KMS-11 (cell line): ENCODE data around the gene SLC13A5.

Experiments
- H2AFZ ChIP-seq: fragments of 200-600 bp; sonication (generic); 2 replicates; pipeline ENCODE4 v1.6.1; 2016; ENCODE audit warnings: antibody characterized with exemption, mixed run types, low read depth
- H3K27ac ChIP-seq: fragments of 200-600 bp; sonication (generic); 2 replicates; pipeline ENCODE4 v1.6.1; 2016; ENCODE audit warnings: mild to moderate bottlenecking, mixed run types
- H3K27me3 ChIP-seq: fragments of 200-600 bp; sonication (generic); 2 replicates; pipeline ENCODE4 v1.6.1; 2017; ENCODE audit warnings: mild to moderate bottlenecking, low read depth, mixed run types, moderate library complexity; ENCODE audit not compliant: insufficient read depth
- H3K36me3 ChIP-seq: fragments of 200-600 bp; sonication (generic); 2 replicates; pipeline ENCODE4 v1.6.1; 2017; ENCODE audit warnings: mild to moderate bottlenecking, mixed run types; ENCODE audit not compliant: insufficient read depth
- H3K4me1 ChIP-seq: fragments of 200-600 bp; sonication (generic); 2 replicates; pipeline ENCODE4 v1.6.1; 2016; ENCODE audit warnings: mild to moderate bottlenecking, low read depth, mixed run types; ENCODE audit not compliant: poor library complexity, severe bottlenecking
- H3K4me2 ChIP-seq: fragments of 200-600 bp; sonication (generic); 2 replicates; pipeline ENCODE4 v1.7.0; 2016; ENCODE audit warnings: mild to moderate bottlenecking, mixed run types
- H3K4me3 ChIP-seq: fragments of 200-600 bp; sonication (generic); IDR thresholded peaks from 2 replicates; pipeline ENCODE4 v1.6.1; 2017; ENCODE audit warnings: low read depth, low read length, mixed read lengths; ENCODE audit not compliant: insufficient read depth
- H3K79me2 ChIP-seq: fragments of 200-600 bp; sonication (generic); 2 replicates; pipeline ENCODE4 v1.6.1; 2016; ENCODE audit warnings: low read depth, mixed run types; ENCODE audit not compliant: insufficient read depth
- H3K9ac ChIP-seq: fragments of 200-600 bp; sonication (generic); 2 replicates; pipeline ENCODE4 v1.6.1; 2016; ENCODE audit warnings: mild to moderate bottlenecking, mixed run types
- H4K20me1 ChIP-seq: fragments of 200-600 bp; sonication (generic); 2 replicates; pipeline ENCODE4 v1.6.1; 2016; ENCODE audit warnings: mild to moderate bottlenecking, mixed run types; ENCODE audit not compliant: insufficient read depth
- TF ChIP-seq, protein P1 (sequence below): fragments of 200-600 bp; sonication (generic); conservative IDR thresholded peaks from 2 replicates; pipeline ENCODE4 v1.6.1; 2017; ENCODE audit warnings: low read depth, mild to moderate bottlenecking, antibody characterized with exemption, low read length, moderate library complexity, mixed read lengths

The SLC13A5 gene

GRCh38 chr17:6690641-6691040 is 22.5 kb downstream of the SLC13A5 start:
- no peaks in the 10 kb centered on the region for H3K27me3 ChIP-seq
- no peaks in the 10 kb centered on the region for H3K36me3 ChIP-seq
- H3K27ac ChIP-seq = no peak overlapping the region
- H2AFZ ChIP-seq = no peak overlapping the region
- no peaks in the 10 kb centered on the region for H3K4me1 ChIP-seq
- TF ChIP-seq, protein P1, sequence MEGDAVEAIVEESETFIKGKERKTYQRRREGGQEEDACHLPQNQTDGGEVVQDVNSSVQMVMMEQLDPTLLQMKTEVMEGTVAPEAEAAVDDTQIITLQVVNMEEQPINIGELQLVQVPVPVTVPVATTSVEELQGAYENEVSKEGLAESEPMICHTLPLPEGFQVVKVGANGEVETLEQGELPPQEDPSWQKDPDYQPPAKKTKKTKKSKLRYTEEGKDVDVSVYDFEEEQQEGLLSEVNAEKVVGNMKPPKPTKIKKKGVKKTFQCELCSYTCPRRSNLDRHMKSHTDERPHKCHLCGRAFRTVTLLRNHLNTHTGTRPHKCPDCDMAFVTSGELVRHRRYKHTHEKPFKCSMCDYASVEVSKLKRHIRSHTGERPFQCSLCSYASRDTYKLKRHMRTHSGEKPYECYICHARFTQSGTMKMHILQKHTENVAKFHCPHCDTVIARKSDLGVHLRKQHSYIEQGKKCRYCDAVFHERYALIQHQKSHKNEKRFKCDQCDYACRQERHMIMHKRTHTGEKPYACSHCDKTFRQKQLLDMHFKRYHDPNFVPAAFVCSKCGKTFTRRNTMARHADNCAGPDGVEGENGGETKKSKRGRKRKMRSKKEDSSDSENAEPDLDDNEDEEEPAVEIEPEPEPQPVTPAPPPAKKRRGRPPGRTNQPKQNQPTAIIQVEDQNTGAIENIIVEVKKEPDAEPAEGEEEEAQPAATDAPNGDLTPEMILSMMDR = no peak
- H3K4me2 ChIP-seq = no peak overlapping the region
- no peak overlapping the region for H3K9ac ChIP-seq
- H4K20me1 ChIP-seq = no peaks in the 10 kb centered on the region
- no peaks in the 10 kb centered on the region for H3K79me2 ChIP-seq
- H3K4me3 ChIP-seq = no peak overlapping the region

GRCh38 chr17:6688944-6689343 is 24.2 kb downstream of the SLC13A5 start:
- H3K4me1 ChIP-seq = no peaks in the 10 kb centered on the region
- TF ChIP-seq, protein P1 = no peak

DNA sequence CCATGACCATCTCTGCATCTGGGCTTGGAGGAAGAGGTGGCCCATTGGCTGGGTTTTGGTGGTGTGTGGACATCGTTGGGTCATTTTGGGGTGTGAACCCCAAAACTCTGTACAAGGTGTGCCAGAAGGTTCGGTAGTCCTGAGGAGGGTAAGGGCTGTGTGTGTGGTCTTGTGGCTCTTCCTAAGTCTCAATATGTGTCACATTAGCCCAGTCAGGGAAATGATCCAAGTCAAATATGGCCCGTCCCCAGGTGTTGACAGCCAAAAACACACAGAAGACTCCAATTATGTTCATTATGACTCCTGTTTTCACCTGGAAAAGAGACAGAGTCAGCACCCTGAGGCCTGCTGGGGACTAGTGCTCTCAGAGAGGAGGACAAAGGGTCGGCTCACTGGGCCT is 27.1 kb downstream of the SLC13A5 start:
- Histone ChIP-seq H2AFZ (no peak overlapping the region), H3K27me3 (no peaks in the 10 kb centered on the region), H3K9ac (no peak overlapping the region), H4K20me1 (no peaks in the 10 kb centered on the region), H3K4me1 (no peaks in the 10 kb centered on the region), H3K27ac (no peak overlapping the region), H3K79me2 (no peaks in the 10 kb centered on the region), H3K4me2 (no peak overlapping the region), H3K4me3 (no peak overlapping the region), H3K36me3 (no peaks in the 10 kb centered on the region)
- TF ChIP-seq, protein P1 = no peak

More at GRCh38 chr17:6688944-6689343, 24.2 kb downstream of the SLC13A5 start:
- Histone ChIP-seq H3K4me3 (no peak overlapping the region), H2AFZ (no peak overlapping the region), H3K27ac (no peak overlapping the region), H3K4me2 (no peak overlapping the region), H3K9ac (no peak overlapping the region), H3K36me3 (no peaks in the 10 kb centered on the region), H4K20me1 (no peaks in the 10 kb centered on the region), H3K27me3 (no peaks in the 10 kb centered on the region), H3K79me2 (no peaks in the 10 kb centered on the region)

DNA sequence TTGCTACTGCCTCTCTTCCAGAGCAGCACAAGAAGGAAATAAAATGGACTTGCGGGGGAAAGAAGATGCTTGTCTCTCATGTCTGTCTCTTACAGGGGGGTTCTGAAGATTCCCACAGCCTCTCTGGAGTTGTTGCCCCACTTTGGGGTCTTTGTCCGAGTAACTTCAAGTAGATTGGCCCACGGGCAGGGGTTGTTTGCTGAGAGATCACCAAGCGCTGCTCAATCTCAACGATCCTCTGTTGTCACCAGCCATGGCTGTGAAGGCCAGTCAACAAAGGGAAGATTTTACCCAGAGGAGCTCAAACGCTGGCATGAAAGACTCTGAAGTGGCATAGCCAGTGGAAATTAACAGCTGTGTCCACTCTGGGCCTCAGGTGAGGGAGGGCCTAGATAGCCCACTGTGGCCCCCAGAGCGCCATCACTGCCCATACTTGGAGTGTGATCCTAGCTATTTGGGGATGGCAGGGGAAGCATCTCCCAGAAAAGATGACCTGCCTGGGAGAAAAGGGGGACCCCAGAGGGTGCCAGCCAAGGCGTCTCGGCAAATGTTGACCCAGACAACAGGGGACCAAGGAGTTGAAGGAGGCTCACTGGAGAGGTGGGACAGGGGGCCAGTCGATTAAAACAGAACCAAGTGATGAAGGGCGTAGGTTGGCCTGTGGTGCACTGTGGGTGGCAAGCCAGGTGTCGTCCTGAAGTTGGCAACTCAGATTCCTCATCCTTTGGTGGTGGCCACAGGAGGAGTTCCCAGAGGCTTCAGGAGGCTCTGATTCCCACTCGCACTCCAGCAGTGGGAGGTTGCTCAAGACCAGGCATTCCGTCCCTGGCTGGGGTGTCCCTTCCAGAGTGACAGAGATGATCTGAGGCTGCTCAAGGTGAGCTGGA is 28.0 kb downstream of the SLC13A5 start:
- Histone ChIP-seq H3K9ac (no peak overlapping the region), H4K20me1 (no peaks in the 10 kb centered on the region), H2AFZ (no peak overlapping the region), H3K4me2 (no peak overlapping the region), H3K79me2 (no peaks in the 10 kb centered on the region), H3K27ac (no peak overlapping the region), H3K4me1 (no peaks in the 10 kb centered on the region), H3K27me3 (no peaks in the 10 kb centered on the region), H3K36me3 (no peaks in the 10 kb centered on the region), H3K4me3 (no peak overlapping the region)
- TF ChIP-seq, protein P1 = no peak
